ENCODE measurements around the gene KHK. TPM values are rescaled to one million over a fixed set of nuclear protein-coding genes. Genes with fewer than 3 reads are reported as not detected.

The KHK gene
- total and polyA plus RNA-seq, 2 of the 8 experiments (the other 6 are each of a cell fraction or from before 2014, with no cell fraction given), result 11.0 to 17.7 TPM

DNA sequence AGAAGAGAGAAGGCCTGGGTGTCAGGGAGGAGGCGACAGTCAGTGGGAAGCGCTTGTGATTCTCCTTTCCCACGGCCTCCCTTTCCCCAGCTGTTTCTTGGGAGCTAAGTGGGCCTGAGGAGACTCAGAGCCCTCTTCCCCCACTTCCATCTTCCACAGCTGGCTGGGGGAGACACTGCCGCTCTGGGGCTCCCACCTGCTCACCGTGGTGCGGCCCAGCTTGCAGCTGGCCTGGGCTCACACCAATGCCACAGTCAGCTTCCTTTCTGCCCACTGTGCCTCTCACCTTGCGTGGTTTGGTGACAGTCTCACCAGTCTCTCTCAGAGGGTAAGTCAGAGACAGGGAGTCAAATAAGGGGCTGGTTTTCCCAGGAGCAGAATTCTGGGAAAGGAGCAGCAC lies 46.7 kb upstream of the KHK start:
- no peak overlapping the region for H2BK15ac ChIP-seq (ENCODE audit: low read length)
- no peak overlapping the region for H4K5ac ChIP-seq (ENCODE audit: insufficient read length, low read depth, low read length)
- H3K4ac ChIP-seq (replicated peaks; ENCODE audit: insufficient read length, low read depth, low read length), result no peak overlapping the region
- ChIA-PET POLR2A (ENCODE audit: partially characterized antibody) (interaction anchor here (0.8 to 6.0 kb wide), 5 partner anchors 9 to 29 kb away, joined by 3 to 42 read pairs (median 4); partner anchors contain the start of gene AGBL5), CTCF (ENCODE audit: partially characterized antibody) (interaction anchor here (1.2 to 7.3 kb wide), 3 partner anchors 10 to 20 kb away, joined by 3 to 41 read pairs (median 3); no protein-coding TSS in a partner anchor)
- no peak overlapping the region for H4K91ac ChIP-seq (replicated peaks; ENCODE audit: insufficient read length, low read length)
- H2BK12ac ChIP-seq (ENCODE audit: low read depth, low read length), result no peak overlapping the region
- H2BK120ac ChIP-seq (replicated peaks; ENCODE audit: low read depth, low read length), result no peak overlapping the region
- no peaks in the 10 kb centered on the region for H3K9me3 ChIP-seq (ENCODE audit: insufficient read depth in 2 of 2, low read depth in 1 of 2, low read length in 1 of 2)
- no peaks in the 10 kb centered on the region for H3K4me1 ChIP-seq (replicated peaks in 1 of 4; ENCODE audit: control insufficient read depth in 3 of 4, insufficient read depth in 4 of 4, low read length in 3 of 4)
- H4K20me1 ChIP-seq (replicated peaks in 1 of 2; ENCODE audit: control insufficient read depth in 1 of 2, insufficient read depth in 2 of 2, low read length in 2 of 2), result peaks cover 2 to 6% of the 10 kb centered on the region in 2 experiments
- DNase-seq (ENCODE audit: low read depth in 1 of 2, low spot score in 2 of 2) (no peak), FAIRE-seq (no peak)
- no peak overlapping the region for H2AFZ ChIP-seq (ENCODE audit: low read length)
- H3K23ac ChIP-seq (ENCODE audit: insufficient read length), result no peak overlapping the region
- H3K14ac ChIP-seq (ENCODE audit: insufficient read length), result no peak overlapping the region
- H2BK5ac ChIP-seq (ENCODE audit: low read depth, low read length), result no peak overlapping the region
- H2AK5ac ChIP-seq (ENCODE audit: low read depth, low read length), result no peak overlapping the region
- H3K27ac ChIP-seq (ENCODE audit: low read depth, low read length), result no peak overlapping the region
- H4K8ac ChIP-seq (ENCODE audit: extremely low read depth, insufficient read depth, low read length), result no peak overlapping the region
- H3K18ac ChIP-seq (ENCODE audit: extremely low read depth, low read length), result no peak overlapping the region
- H2BK20ac ChIP-seq (ENCODE audit: low read length), result no peak overlapping the region
- no peak overlapping the region for H3K4me2 ChIP-seq (ENCODE audit: insufficient read depth in 1 of 2, low read depth in 2 of 2, low read length in 2 of 2)
- H3K23me2 ChIP-seq (ENCODE audit: low read depth, low read length), result no peaks in the 10 kb centered on the region
- no peaks in the 10 kb centered on the region for H3K27me3 ChIP-seq (replicated peaks in 1 of 4; ENCODE audit: control insufficient read depth in 3 of 4, extremely low read depth in 1 of 4, insufficient read depth in 3 of 4, low read length in 3 of 4)
- no peaks in the 10 kb centered on the region for H3K79me2 ChIP-seq (ENCODE audit: control insufficient read depth in 1 of 2, insufficient read depth in 2 of 2, low read length in 2 of 2)
- TF ChIP-seq SIN3A (conservative IDR thresholded peaks at IDR 0.05 in 1 of 2, IDR thresholded peaks at IDR 0.05 in 1 of 2; ENCODE audit: low read depth in 1 of 2, low read length in 2 of 2) (no peak), CHD1 (IDR thresholded peaks at IDR 0.05; ENCODE audit: low read depth, low read length) (no peak), JUND (IDR thresholded peaks at IDR 0.05; ENCODE audit: low read length) (no peak), SUZ12 (IDR thresholded peaks at IDR 0.05; ENCODE audit: low read length) (no peak), NRF1 (IDR thresholded peaks at IDR 0.05; ENCODE audit: low read depth, low read length) (no peak), SAP30 (IDR thresholded peaks at IDR 0.05; ENCODE audit: insufficient read depth, insufficient replicate concordance, low read length) (no peak), HDAC6 (IDR thresholded peaks at IDR 0.05; ENCODE audit: low read depth, low read length) (no peak), CREB1 (IDR thresholded peaks at IDR 0.05) (no peak), CHD2 (IDR thresholded peaks at IDR 0.05; ENCODE audit: low read length) (no peak), KDM5A (IDR thresholded peaks at IDR 0.05; ENCODE audit: low read length) (no peak)
- TF ChIP-seq, protein P1, sequence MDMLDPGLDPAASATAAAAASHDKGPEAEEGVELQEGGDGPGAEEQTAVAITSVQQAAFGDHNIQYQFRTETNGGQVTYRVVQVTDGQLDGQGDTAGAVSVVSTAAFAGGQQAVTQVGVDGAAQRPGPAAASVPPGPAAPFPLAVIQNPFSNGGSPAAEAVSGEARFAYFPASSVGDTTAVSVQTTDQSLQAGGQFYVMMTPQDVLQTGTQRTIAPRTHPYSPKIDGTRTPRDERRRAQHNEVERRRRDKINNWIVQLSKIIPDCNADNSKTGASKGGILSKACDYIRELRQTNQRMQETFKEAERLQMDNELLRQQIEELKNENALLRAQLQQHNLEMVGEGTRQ (IDR thresholded peaks at IDR 0.05; ENCODE audit: low read length), result no peak
- TF ChIP-seq, protein P2, sequence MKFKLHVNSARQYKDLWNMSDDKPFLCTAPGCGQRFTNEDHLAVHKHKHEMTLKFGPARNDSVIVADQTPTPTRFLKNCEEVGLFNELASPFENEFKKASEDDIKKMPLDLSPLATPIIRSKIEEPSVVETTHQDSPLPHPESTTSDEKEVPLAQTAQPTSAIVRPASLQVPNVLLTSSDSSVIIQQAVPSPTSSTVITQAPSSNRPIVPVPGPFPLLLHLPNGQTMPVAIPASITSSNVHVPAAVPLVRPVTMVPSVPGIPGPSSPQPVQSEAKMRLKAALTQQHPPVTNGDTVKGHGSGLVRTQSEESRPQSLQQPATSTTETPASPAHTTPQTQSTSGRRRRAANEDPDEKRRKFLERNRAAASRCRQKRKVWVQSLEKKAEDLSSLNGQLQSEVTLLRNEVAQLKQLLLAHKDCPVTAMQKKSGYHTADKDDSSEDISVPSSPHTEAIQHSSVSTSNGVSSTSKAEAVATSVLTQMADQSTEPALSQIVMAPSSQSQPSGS (IDR thresholded peaks at IDR 0.05; ENCODE audit: low read length), result no peak
- no peak overlapping the region for H3K9ac ChIP-seq (replicated peaks in 1 of 4; ENCODE audit: extremely low read depth in 1 of 4, low read depth in 3 of 4, low read length in 3 of 4)
- WGBS, 2 experiments (ENCODE audit: extremely low coverage in 1 of 2, insufficient coverage in 1 of 2, insufficient read length in 1 of 2, insufficient replicate concordance in 2 of 2, low coverage in 1 of 2, low lambda C conversion rate in 2 of 2, missing lambda C conversion rate in 1 of 2), result 85% methylated on average over 7 of the region's 7 CpGs; no CpG with 5 or more reads in 1 of the 2 experiments
- no peak overlapping the region for H3K4me3 ChIP-seq (ENCODE audit: extremely low read depth in 1 of 4, insufficient read depth in 2 of 4, low read depth in 3 of 4, low read length in 4 of 4)
- H3K36me3 ChIP-seq (ENCODE audit: control insufficient read depth in 2 of 4, insufficient read depth in 4 of 4, low read length in 3 of 4), result peaks cover 22 to 55% (median 42%) of the 10 kb centered on the region in 4 experiments; a peak in 7 of 8 replicates
- no peaks in the 10 kb centered on the region for H3K79me1 ChIP-seq (ENCODE audit: low read depth, low read length)
- H3K56ac ChIP-seq (replicated peaks; ENCODE audit: insufficient read length, low read depth, low read length), result no peak overlapping the region
